ENCODE data around the gene MCF2L. TPM values are rescaled to one million over a fixed set of nuclear protein-coding genes. Genes with fewer than 3 reads are reported as not detected.
A peak's percentile ranks its signal among the peaks of the same experiment; 100 is the strongest.

The MCF2L gene
- total and polyA plus RNA-seq, 9 of the 15 experiments (the other 6 are each of a cell fraction or from before 2014, with no cell fraction given), result 0.05 to 0.25 (median 0.18) TPM; not detected in 5

DNA sequence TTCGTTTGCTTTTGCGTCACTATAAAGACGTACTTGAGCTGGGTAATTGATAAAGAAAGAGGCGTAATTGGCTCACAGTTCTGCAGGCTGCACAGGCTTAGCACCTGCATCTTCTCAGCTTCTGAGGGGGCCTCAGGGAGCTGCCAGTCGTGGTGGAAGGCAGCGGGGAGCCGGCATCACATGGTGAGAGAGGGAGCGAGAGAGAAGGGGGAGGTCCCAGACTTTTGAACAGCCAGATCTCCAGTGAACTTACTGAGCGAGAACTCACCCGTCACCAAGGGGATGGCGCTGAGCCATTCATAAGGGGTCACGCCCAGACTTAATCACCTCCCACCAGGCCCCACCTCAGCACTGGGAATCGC, 77.8 kb downstream of the MCF2L start:
- no peak overlapping the region for H3K4me3 ChIP-seq
- BruUV-seq (replicated peaks), result no TSS peak

DNA sequence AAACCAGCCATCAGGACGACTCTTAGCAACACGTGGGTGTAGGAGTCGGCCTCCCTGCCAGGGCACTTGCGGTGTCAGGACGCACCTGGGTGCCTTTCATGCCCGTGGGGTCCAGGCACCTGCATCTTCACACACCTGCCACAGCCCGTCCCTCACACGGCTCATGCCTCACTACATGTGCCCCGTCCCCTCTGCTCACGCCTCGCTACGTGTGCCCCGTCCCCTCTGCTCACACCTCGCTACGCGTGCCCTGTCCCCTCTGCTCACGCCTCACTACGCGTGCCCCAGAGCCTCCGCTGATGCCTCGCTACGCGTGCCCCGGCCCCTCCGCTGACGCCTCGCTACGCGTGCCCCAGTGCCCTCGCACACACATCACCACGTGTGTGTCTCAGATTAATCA, 78.6 kb downstream of the MCF2L start:
- Histone ChIP-seq H3K9me1 (ENCODE audit: control insufficient read depth, insufficient read depth, low read length) (no peaks in the 10 kb centered on the region), H3K27ac (ENCODE audit: extremely low read depth, low read depth, low read length) (no peak overlapping the region), H3K4me3 (no peak overlapping the region), H3K27me3 (ENCODE audit: control insufficient read depth in 2 of 2, insufficient read depth in 2 of 2, low read length in 2 of 2) (peaks cover 34 to 85% of the 10 kb centered on the region in 2 experiments), H3K4me1 (replicated peaks in 1 of 2; ENCODE audit: control insufficient read depth in 2 of 2, insufficient read depth in 2 of 2, low read length in 2 of 2) (peaks cover 0 to 9% of the 10 kb centered on the region in 2 experiments; a peak in 2 of 5 replicates), H3K4me2 (ENCODE audit: insufficient read depth, low read length) (no peak overlapping the region), H3K36me3 (ENCODE audit: control insufficient read depth, insufficient read depth, low read length) (no peaks in the 10 kb centered on the region), H4K20me1 (replicated peaks; ENCODE audit: control insufficient read depth, insufficient read depth, low read length) (peaks cover 3% of the 10 kb centered on the region; the same call in 1 of the 2 replicates), H2AFZ (ENCODE audit: low read depth, low read length) (no peak overlapping the region), H3K9me3 (replicated peaks; ENCODE audit: control insufficient read depth, insufficient read depth, low read depth, low read length) (no peaks in the 10 kb centered on the region), H3K9ac (ENCODE audit: insufficient read depth in 1 of 2, low read depth in 2 of 2, low read length in 2 of 2) (no peak overlapping the region), H3K79me2 (ENCODE audit: control insufficient read depth, insufficient read depth, low read length) (no peaks in the 10 kb centered on the region)
- CTCF ChIA-PET (ENCODE audit: low intra/inter-chr PET ratio), result interaction anchor here (0.6 kb wide), 1 partner anchor 11 kb away, joined by 3 read pairs; no protein-coding TSS in a partner anchor
- WGBS (ENCODE audit: insufficient coverage, low coverage, missing lambda C conversion rate), result 14% methylated on average over 16 of the region's 31 CpGs
- no peak for ATAC-seq
- POLR2A ChIA-PET, result no interaction called here
- no peak for FAIRE-seq
- BruUV-seq (replicated peaks), result no TSS peak
- in situ Hi-C loops (cut with MboI), result no loop called here
- DNase-seq (ENCODE audit: extremely low read depth in 1 of 4, low spot score in 3 of 4), result no peak
- intact Hi-C loops (cut with micrococcal nuclease), result no loop called here
- no peak for TF ChIP-seq ZNF347 (CRISPR knock-in tag; IDR thresholded peaks at IDR 0.05; ENCODE audit: low read depth)
- no peak for TF ChIP-seq ZNF561 (CRISPR knock-in tag; conservative IDR thresholded peaks at IDR 0.05)
- no peak for TF ChIP-seq PTBP1 (IDR thresholded peaks at IDR 0.05; ENCODE audit: low read depth, low read length)
- no peak for TF ChIP-seq ESRRB (CRISPR knock-in tag; IDR thresholded peaks at IDR 0.05; ENCODE audit: borderline replicate concordance)
- no peak for TF ChIP-seq CHD4 (IDR thresholded peaks at IDR 0.05; ENCODE audit: insufficient read depth, insufficient replicate concordance, low read depth, low read length, poor library complexity, severe bottlenecking)
- TF ChIP-seq ZNF436 (CRISPR knock-in tag; IDR thresholded peaks at IDR 0.05), result no peak
- TF ChIP-seq, protein P1, sequence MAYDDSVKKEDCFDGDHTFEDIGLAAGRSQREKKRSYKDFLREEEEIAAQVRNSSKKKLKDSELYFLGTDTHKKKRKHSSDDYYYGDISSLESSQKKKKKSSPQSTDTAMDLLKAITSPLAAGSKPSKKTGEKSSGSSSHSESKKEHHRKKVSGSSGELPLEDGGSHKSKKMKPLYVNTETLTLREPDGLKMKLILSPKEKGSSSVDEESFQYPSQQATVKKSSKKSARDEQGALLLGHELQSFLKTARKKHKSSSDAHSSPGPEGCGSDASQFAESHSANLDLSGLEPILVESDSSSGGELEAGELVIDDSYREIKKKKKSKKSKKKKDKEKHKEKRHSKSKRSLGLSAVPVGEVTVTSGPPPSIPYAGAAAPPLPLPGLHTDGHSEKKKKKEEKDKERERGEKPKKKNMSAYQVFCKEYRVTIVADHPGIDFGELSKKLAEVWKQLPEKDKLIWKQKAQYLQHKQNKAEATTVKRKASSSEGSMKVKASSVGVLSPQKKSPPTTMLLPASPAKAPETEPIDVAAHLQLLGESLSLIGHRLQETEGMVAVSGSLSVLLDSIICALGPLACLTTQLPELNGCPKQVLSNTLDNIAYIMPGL (CRISPR knock-in tag; IDR thresholded peaks at IDR 0.05), result no peak
- no peak for TF ChIP-seq ZNF212 (CRISPR knock-in tag; IDR thresholded peaks at IDR 0.05)
- TF ChIP-seq ZNF76 (CRISPR knock-in tag; IDR thresholded peaks at IDR 0.05; ENCODE audit: borderline replicate concordance), result no peak
- TF ChIP-seq BRD4 (IDR thresholded peaks at IDR 0.05), result no peak

More for the DNA sequence above, 77.8 kb downstream of the MCF2L start:
- Histone ChIP-seq H3K9ac (ENCODE audit: insufficient read depth in 1 of 2, low read depth in 2 of 2, low read length in 2 of 2) (no peak overlapping the region), H4K20me1 (replicated peaks; ENCODE audit: control insufficient read depth, insufficient read depth, low read length) (peaks cover 3% of the 10 kb centered on the region; the same call in 1 of the 2 replicates), H3K4me1 (replicated peaks in 1 of 2; ENCODE audit: control insufficient read depth in 2 of 2, insufficient read depth in 2 of 2, low read length in 2 of 2) (peaks cover 0 to 9% of the 10 kb centered on the region in 2 experiments; a peak in 2 of 5 replicates), H3K36me3 (ENCODE audit: control insufficient read depth, insufficient read depth, low read length) (no peaks in the 10 kb centered on the region), H3K9me1 (ENCODE audit: control insufficient read depth, insufficient read depth, low read length) (no peaks in the 10 kb centered on the region), H3K9me3 (replicated peaks; ENCODE audit: control insufficient read depth, insufficient read depth, low read depth, low read length) (no peaks in the 10 kb centered on the region), H3K27me3 (ENCODE audit: control insufficient read depth in 2 of 2, insufficient read depth in 2 of 2, low read length in 2 of 2) (peaks cover 40 to 86% of the 10 kb centered on the region in 2 experiments), H3K27ac (ENCODE audit: extremely low read depth, low read depth, low read length) (no peak overlapping the region), H3K4me2 (ENCODE audit: insufficient read depth, low read length) (no peak overlapping the region), H2AFZ (ENCODE audit: low read depth, low read length) (no peak overlapping the region), H3K79me2 (ENCODE audit: control insufficient read depth, insufficient read depth, low read length) (no peaks in the 10 kb centered on the region)
- CTCF ChIA-PET (ENCODE audit: low intra/inter-chr PET ratio), result no interaction called here
- DNase-seq (ENCODE audit: extremely low read depth in 1 of 4, low spot score in 3 of 4) (peak in 1 of 4 experiments; percentile 8), FAIRE-seq (no peak), ATAC-seq (no peak)
- POLR2A ChIA-PET, result no interaction called here
- intact Hi-C loops (cut with micrococcal nuclease), result no loop called here
- WGBS (ENCODE audit: insufficient coverage, low coverage, missing lambda C conversion rate), result 1% methylated on average over 10 of the region's 13 CpGs
- TF ChIP-seq ZNF24 (IDR thresholded peaks at IDR 0.05), result no peak
- no peak for TF ChIP-seq SOX6 (IDR thresholded peaks at IDR 0.05)
- no peak for TF ChIP-seq DNMT1 (IDR thresholded peaks at IDR 0.05)
- no peak for TF ChIP-seq ZNF347 (CRISPR knock-in tag; IDR thresholded peaks at IDR 0.05; ENCODE audit: low read depth)
- TF ChIP-seq CBX5 (IDR thresholded peaks at IDR 0.05; ENCODE audit: borderline replicate concordance, low read depth), result no peak
- no peak for TF ChIP-seq RBFOX2 (IDR thresholded peaks at IDR 0.05; ENCODE audit: low read depth, low read length)
- TF ChIP-seq ZEB2 (IDR thresholded peaks at IDR 0.05), result no peak
- in situ Hi-C loops (cut with MboI), result no loop called here

All from K562 (cell line).